Vagina (tissue), 2 donors: ENCODE measurements around the gene FLNB.
"Not testable (repeated sequence)": the region's sequence is repeated elsewhere in the genome, so short reads cannot be mapped to it uniquely, and the experiment has no call there.

ENCODE experiments used
- POLR2A ChIP-seq, 2 donors: fragments of 450-650 bp; IDR thresholded peaks; one replicate each; pipeline ENCODE4 v1.6.1; 2017; ENCODE audit warnings: antibody characterized with exemption in 2 of 2, mild to moderate bottlenecking in 2 of 2, moderate library complexity in 2 of 2
- POLR2AphosphoS5 ChIP-seq, 2 donors: sonication (generic); formaldehyde crosslinking; IDR thresholded peaks; one replicate each; pipeline ENCODE4 v1.9.0; 2017; ENCODE audit warnings: antibody characterized with exemption in 2 of 2, mild to moderate bottlenecking in 2 of 2, low read depth in 1 of 2; ENCODE audit not compliant: insufficient read depth in 1 of 2
- TF ChIP-seq, protein P1 (sequence below), 3 experiments: fragments of 450-650 bp in 2 of 3; fragments of 200-600 bp in 1 of 3; sonication (generic) in 1 of 3; IDR thresholded peaks; one replicate each; pipeline ENCODE4 v1.5.1; 2017 to 2019; ENCODE audit warnings: antibody characterized with exemption in 3 of 3, mild to moderate bottlenecking in 2 of 3, moderate library complexity in 2 of 3

DNA sequence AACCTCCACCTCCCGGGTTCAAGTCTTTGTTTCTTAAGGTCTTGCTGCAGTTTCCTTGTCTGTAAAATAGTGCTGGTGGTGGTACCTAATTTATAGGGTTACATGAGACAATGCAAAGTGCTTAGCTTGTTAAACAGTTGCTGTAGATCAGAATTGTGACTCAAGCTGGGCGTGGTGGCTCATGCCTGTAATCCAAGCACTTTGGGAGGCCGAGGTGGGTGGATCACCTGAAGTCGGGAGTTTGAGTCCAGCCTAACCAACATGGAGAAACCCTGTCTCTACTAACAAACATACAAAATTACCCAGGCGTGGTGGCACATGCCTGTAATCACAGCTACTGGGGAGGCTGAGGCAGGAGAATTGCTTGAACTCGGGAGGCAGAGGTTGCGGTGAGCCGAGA is 19.0 kb upstream of the FLNB start:
- TF ChIP-seq, protein P1, sequence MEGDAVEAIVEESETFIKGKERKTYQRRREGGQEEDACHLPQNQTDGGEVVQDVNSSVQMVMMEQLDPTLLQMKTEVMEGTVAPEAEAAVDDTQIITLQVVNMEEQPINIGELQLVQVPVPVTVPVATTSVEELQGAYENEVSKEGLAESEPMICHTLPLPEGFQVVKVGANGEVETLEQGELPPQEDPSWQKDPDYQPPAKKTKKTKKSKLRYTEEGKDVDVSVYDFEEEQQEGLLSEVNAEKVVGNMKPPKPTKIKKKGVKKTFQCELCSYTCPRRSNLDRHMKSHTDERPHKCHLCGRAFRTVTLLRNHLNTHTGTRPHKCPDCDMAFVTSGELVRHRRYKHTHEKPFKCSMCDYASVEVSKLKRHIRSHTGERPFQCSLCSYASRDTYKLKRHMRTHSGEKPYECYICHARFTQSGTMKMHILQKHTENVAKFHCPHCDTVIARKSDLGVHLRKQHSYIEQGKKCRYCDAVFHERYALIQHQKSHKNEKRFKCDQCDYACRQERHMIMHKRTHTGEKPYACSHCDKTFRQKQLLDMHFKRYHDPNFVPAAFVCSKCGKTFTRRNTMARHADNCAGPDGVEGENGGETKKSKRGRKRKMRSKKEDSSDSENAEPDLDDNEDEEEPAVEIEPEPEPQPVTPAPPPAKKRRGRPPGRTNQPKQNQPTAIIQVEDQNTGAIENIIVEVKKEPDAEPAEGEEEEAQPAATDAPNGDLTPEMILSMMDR (IDR thresholded peaks at IDR 0.05), result not testable (repeated sequence)
- not testable (repeated sequence) for TF ChIP-seq POLR2A (IDR thresholded peaks at IDR 0.05); POLR2AphosphoS5 (IDR thresholded peaks at IDR 0.05; ENCODE audit: insufficient read depth in 1 of 2, low read depth in 1 of 2)
